HepG2 (cell line): Measurements from ENCODE around the gene EFEMP2. TPM values are rescaled to one million over a fixed set of nuclear protein-coding genes. Genes with fewer than 3 reads are reported as not detected.

Experiments
- AGO1 ChIP-seq: fragments of 200-400 bp; formaldehyde crosslinking; IDR thresholded peaks from 2 replicates; pipeline ENCODE4 v1.6.1; 2017; ENCODE audit warnings: mild to moderate bottlenecking, low read depth, low read length, moderate library complexity; ENCODE audit not compliant: poor library complexity, severe bottlenecking
- GMEB2 ChIP-seq: IDR thresholded peaks from 2 replicates; pipeline ENCODE4 v1.6.1; 2016; ENCODE audit warnings: missing biosample characterization, missing genetic modification reagents, low read depth
- MAZ ChIP-seq, 2 experiments: sonication (generic) in 1 of 2; formaldehyde crosslinking in 1 of 2; IDR thresholded peaks; 2 replicates each; pipeline versions ENCODE4 v1.5.0 to v1.6.1; 2012 to 2020; ENCODE audit warnings: low read depth in 2 of 2, mild to moderate bottlenecking in 2 of 2, borderline replicate concordance in 1 of 2, improper control_type of control experiment in 1 of 2, low read length in 1 of 2, missing genetic modification reagents in 1 of 2, moderate library complexity in 1 of 2
- REXO4 ChIP-seq: sonication (generic); formaldehyde crosslinking; IDR thresholded peaks from 2 replicates; pipeline ENCODE4 v1.8.0; 2022; ENCODE audit warnings: missing genetic modification reagents, mild to moderate bottlenecking, borderline replicate concordance
- THYN1 ChIP-seq: sonication (generic); formaldehyde crosslinking; IDR thresholded peaks from 2 replicates; pipeline ENCODE4 v1.8.1; 2023; ENCODE audit warnings: low read depth, mild to moderate bottlenecking, moderate library complexity, missing genetic modification reagents, borderline replicate concordance
- TOE1 ChIP-seq: sonication (generic); formaldehyde crosslinking; IDR thresholded peaks from 2 replicates; pipeline ENCODE4 v1.4.0; 2020; ENCODE audit warnings: mild to moderate bottlenecking, missing genetic modification reagents
- U2AF2 ChIP-seq: fragments of 200-400 bp; formaldehyde crosslinking; IDR thresholded peaks from 2 replicates; pipeline ENCODE4 v1.6.1; 2017; ENCODE audit warnings: low read depth, mild to moderate bottlenecking, low read length
- ZFP36L2 ChIP-seq: sonication (generic); formaldehyde crosslinking; IDR thresholded peaks from 2 replicates; pipeline ENCODE4 v1.4.0; 2020; ENCODE audit warnings: missing genetic modification reagents
- ZNF333 ChIP-seq: sonication (generic); formaldehyde crosslinking; IDR thresholded peaks from 2 replicates; pipeline ENCODE4 v1.4.0; 2020; ENCODE audit warnings: mild to moderate bottlenecking, missing genetic modification reagents, borderline replicate concordance
- ZNF570 ChIP-seq: sonication (generic); formaldehyde crosslinking; IDR thresholded peaks from 2 replicates; pipeline ENCODE4 v1.4.0; 2020; ENCODE audit warnings: mild to moderate bottlenecking, missing genetic modification reagents, borderline replicate concordance
- ZNF776 ChIP-seq: sonication (generic); formaldehyde crosslinking; IDR thresholded peaks from 2 replicates; pipeline ENCODE4 v1.4.0; 2020; ENCODE audit warnings: mild to moderate bottlenecking, missing genetic modification reagents
- ZNF790 ChIP-seq: sonication (generic); formaldehyde crosslinking; IDR thresholded peaks from 2 replicates; pipeline ENCODE4 v1.8.0; 2022; ENCODE audit warnings: missing genetic modification reagents, mild to moderate bottlenecking, borderline replicate concordance
- polyA plus RNA-seq, 8 experiments: library from polyadenylated mRNA; depleted of rRNA in 3 of 8; stranded (reverse) in 7 of 8; unstranded in 1 of 8; fragments of >200 nt; fragmentation: Illumina TruSeq in 4 of 8; extraction: Trizol in 4 of 8; gene quantifications; 2 replicates each; pipeline versions ENCODE4 v1.2.1 to v1.2.3, GENCODE V29; 2011 to 2016; ENCODE audit warnings: low read depth in 4 of 8, missing spikeins in 1 of 8, mixed read lengths in 1 of 8; ENCODE audit not compliant: insufficient read depth in 1 of 8
- total RNA-seq, 5 experiments: library from RNA; depleted of rRNA; stranded (reverse); fragments of >200 nt; fragmentation: Illumina TruSeq; extraction: Trizol; gene quantifications; 2 replicates each; pipeline ENCODE4 v1.2.3, GENCODE V29; 2016; ENCODE audit warnings: low read depth in 1 of 5
- TF ChIP-seq, protein P1 (sequence below): sonication (generic); formaldehyde crosslinking; IDR thresholded peaks from 2 replicates; pipeline ENCODE4 v1.4.0; 2020; ENCODE audit warnings: mild to moderate bottlenecking, missing genetic modification reagents, borderline replicate concordance
- TF ChIP-seq, protein P2 (sequence below): sonication (generic); formaldehyde crosslinking; IDR thresholded peaks from 2 replicates; pipeline ENCODE4 v1.4.0; 2020; ENCODE audit warnings: mild to moderate bottlenecking, missing genetic modification reagents
- TF ChIP-seq, protein P3 (sequence below): sonication (generic); formaldehyde crosslinking; IDR thresholded peaks from 2 replicates; pipeline ENCODE4 v1.4.0; 2020; ENCODE audit warnings: mild to moderate bottlenecking, missing genetic modification reagents
- TF ChIP-seq, protein P4 (sequence below): sonication (generic); IDR thresholded peaks from 2 replicates; pipeline ENCODE4 v1.6.1; 2016; ENCODE audit warnings: low read depth, borderline replicate concordance

EFEMP2 gene
- total and polyA plus RNA-seq, 2 of the 13 experiments (the other 11 are each of a cell fraction or from before 2014, with no cell fraction given) = 7.4 to 29.7 TPM

- TF ChIP-seq, protein P1, sequence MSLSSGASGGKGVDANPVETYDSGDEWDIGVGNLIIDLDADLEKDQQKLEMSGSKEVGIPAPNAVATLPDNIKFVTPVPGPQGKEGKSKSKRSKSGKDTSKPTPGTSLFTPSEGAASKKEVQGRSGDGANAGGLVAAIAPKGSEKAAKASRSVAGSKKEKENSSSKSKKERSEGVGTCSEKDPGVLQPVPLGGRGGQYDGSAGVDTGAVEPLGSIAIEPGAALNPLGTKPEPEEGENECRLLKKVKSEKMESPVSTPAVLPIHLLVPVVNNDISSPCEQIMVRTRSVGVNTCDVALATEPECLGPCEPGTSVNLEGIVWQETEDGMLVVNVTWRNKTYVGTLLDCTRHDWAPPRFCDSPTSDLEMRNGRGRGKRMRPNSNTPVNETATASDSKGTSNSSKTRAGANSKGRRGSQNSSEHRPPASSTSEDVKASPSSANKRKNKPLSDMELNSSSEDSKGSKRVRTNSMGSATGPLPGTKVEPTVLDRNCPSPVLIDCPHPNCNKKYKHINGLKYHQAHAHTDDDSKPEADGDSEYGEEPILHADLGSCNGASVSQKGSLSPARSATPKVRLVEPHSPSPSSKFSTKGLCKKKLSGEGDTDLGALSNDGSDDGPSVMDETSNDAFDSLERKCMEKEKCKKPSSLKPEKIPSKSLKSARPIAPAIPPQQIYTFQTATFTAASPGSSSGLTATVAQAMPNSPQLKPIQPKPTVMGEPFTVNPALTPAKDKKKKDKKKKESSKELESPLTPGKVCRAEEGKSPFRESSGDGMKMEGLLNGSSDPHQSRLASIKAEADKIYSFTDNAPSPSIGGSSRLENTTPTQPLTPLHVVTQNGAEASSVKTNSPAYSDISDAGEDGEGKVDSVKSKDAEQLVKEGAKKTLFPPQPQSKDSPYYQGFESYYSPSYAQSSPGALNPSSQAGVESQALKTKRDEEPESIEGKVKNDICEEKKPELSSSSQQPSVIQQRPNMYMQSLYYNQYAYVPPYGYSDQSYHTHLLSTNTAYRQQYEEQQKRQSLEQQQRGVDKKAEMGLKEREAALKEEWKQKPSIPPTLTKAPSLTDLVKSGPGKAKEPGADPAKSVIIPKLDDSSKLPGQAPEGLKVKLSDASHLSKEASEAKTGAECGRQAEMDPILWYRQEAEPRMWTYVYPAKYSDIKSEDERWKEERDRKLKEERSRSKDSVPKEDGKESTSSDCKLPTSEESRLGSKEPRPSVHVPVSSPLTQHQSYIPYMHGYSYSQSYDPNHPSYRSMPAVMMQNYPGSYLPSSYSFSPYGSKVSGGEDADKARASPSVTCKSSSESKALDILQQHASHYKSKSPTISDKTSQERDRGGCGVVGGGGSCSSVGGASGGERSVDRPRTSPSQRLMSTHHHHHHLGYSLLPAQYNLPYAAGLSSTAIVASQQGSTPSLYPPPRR (CRISPR knock-in tag) = no peak
- no peak for TF ChIP-seq THYN1
- TF ChIP-seq AGO1 = peak; percentile 45
- no peak for TF ChIP-seq GMEB2 (CRISPR knock-in tag)
- TF ChIP-seq TOE1 = no peak
- no peak; the same call in 1 of the 2 replicates for TF ChIP-seq REXO4
- TF ChIP-seq, protein P2, sequence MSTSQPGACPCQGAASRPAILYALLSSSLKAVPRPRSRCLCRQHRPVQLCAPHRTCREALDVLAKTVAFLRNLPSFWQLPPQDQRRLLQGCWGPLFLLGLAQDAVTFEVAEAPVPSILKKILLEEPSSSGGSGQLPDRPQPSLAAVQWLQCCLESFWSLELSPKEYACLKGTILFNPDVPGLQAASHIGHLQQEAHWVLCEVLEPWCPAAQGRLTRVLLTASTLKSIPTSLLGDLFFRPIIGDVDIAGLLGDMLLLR (CRISPR knock-in tag) = peak; percentile 40; the same call in 1 of the 2 replicates
- TF ChIP-seq ZNF790 (CRISPR knock-in tag) = peak; percentile 70; the same call in 1 of the 2 replicates
- no peak for TF ChIP-seq U2AF2
- peak; percentile 23; the same call in 1 of the 2 replicates for TF ChIP-seq MAZ (IDR thresholded peaks at IDR 0.05; ENCODE audit: borderline replicate concordance, low read depth, low read length)
- peak; percentile 72; the same call in 1 of the 2 replicates for TF ChIP-seq MAZ (CRISPR knock-in tag; IDR thresholded peaks at IDR 0.05; ENCODE audit: low read depth)
- TF ChIP-seq, protein P3, sequence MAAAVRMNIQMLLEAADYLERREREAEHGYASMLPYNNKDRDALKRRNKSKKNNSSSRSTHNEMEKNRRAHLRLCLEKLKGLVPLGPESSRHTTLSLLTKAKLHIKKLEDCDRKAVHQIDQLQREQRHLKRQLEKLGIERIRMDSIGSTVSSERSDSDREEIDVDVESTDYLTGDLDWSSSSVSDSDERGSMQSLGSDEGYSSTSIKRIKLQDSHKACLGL (CRISPR knock-in tag) = peak; percentile 91
- TF ChIP-seq, protein P4, sequence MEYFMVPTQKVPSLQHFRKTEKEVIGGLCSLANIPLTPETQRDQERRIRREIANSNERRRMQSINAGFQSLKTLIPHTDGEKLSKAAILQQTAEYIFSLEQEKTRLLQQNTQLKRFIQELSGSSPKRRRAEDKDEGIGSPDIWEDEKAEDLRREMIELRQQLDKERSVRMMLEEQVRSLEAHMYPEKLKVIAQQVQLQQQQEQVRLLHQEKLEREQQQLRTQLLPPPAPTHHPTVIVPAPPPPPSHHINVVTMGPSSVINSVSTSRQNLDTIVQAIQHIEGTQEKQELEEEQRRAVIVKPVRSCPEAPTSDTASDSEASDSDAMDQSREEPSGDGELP = no peak
- TF ChIP-seq ZNF776 = peak; percentile 88; the same call in 1 of the 2 replicates
- no peak for TF ChIP-seq ZNF570 (CRISPR knock-in tag)
- peak; percentile 4; the same call in 1 of the 2 replicates for TF ChIP-seq ZNF333 (CRISPR knock-in tag)
- TF ChIP-seq ZFP36L2 (CRISPR knock-in tag) = no peak
These were observed 26.9 kb upstream of the EFEMP2 start (continued) for GRCh38 chr11:65899356-65900124.
